GM19468 (cell line): Measurements from ENCODE around the gene MEDAG.

ENCODE experiments used
- ATAC-seq: cut with Tn5 transposase; IDR thresholded peaks from one replicate; pipeline ENCODE4 v1.9.1; 2021; ENCODE audit warnings: mild to moderate bottlenecking, moderate library complexity, moderate number of reproducible peaks; ENCODE audit not compliant: unreplicated experiment; ENCODE audit errors: extremely low read depth

The MEDAG gene

DNA sequence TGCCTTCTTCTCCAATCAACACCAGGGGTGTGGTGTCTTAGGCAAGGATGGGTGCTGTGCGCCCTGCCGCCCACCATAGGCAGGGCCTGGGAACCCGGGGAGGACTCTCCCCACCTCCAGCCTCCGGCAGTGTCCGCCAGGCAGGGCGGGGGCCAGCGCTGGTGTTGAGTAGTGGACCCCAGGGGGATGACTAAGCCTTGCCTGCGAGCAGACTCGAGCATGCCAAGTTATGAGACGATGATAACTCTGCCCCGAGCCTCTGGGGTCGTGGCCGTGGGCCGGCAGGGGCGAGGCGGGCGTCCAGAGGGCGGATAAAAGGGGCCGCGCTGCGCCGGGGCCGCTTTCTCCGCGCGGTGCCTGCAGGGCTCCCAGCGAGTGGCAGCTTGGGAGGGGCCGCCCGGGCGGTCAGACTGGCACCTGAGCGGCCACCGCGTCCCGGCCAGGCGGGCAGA is at the start of gene MEDAG:
TSS of gene MEDAG (plus strand) at position 340 of the 452 bp plus-strand sequence. CDS start 245 bp downstream, outside the sequence.
- no peak for ATAC-seq

DNA sequence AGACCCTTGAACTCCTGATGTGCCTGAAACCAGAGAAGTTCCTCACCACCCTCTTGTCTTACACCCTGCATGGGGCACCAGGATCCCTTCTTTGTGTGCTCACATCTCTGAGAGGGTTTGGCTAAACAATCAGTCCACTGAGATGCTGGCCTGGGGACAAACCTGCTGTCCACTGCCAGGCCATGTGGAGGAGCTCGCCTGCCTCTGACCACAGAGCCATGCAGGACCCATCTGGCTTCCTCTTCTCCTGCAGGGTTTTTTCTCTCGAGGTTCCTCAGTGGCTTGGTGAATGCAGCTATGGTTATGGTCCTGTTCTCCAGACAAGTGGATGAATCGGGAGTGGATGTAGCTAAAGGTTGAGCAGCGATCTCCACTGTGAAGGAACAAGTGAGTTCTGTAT is 49.1 kb upstream of the MEDAG start:
- ATAC-seq: no peak

DNA sequence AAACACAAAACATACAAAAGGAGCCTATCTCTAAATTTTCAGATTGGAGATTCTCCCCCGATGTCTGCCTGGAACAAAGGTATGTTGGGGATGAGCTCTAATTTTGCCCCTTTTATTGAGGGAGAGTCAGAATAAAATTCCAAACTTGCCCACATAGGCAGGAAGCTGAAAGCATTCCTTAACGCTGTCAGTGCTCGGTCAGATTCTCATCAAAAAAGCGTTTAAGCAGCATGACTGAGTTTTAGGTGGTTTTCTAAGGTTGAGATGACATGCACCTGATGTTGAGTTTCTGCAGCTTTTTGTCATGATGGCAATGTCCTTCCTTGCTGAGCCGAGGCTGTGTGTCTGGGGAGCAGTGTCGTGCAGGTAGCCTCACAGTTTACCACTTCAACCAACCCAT is 48.4 kb upstream of the MEDAG start:
- ATAC-seq: no peak

DNA sequence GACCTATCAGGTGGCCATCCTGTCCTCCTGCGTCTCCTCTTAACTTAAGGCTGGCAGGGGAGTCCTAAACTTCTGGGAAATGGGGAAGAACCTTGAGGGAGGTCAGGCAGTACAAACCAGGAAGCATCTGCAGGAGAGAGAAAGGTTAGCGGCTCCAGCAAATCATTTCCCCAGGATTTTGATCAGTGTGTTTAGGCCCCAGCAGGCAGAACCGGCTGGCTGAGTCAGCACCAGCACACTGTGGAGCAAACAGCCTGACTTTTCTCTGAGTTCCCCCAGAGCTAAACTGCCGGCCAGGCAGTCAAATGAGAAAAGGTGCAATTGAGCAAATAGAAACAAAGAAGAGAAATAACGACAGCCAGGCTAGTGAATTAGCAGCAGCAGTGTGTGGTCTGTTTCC is 46.7 kb upstream of the MEDAG start:
- ATAC-seq: no peak

DNA sequence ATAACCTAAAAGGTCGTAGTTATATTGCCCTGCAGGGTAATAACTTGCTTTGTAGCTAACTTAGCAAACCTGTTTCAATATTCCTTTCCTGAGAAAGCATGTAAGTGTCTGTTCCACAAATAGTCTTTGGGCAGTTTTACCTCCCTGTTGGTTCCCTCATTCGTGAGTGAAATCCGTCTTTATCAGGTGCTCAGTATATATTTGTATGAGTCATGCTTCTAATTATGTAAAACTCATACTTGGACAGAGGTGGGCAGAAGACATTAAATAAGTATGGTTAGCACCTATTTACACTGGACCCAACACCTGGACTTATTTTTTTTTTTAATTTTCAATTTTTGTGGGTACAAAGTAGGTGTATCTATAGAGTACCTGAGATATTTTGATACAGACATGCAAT is 44.9 kb upstream of the MEDAG start:
- ATAC-seq: no peak

DNA sequence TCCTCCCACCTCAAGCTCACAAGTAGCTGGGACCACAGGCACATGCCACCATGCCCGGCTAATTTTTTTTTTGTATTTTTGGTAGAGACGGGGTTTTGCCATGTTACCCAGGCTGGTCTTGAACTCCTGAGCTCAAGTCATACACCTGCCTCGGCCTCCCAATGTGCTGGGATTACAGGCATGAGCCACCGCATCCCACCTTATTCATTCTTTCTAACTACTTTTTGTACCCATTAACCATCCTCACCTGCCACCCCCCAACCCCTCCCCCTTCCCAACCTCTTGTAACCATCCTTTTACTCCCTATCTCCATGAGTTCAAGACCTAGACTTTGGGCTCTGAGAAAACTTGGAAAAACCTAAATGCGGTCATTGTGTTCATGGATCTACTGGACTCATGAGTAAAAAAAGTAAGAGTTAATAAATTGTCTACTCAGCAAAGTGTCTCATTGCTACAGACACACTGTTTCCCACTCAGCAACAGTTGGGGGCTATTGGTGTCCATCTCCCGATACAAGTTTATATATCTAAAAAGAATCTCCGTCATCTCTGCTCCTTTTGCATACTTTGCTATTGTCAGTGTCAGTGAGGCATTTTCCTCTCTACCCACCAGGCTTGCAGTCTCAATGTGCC is 44.1 kb upstream of the MEDAG start:
- ATAC-seq: no peak

DNA sequence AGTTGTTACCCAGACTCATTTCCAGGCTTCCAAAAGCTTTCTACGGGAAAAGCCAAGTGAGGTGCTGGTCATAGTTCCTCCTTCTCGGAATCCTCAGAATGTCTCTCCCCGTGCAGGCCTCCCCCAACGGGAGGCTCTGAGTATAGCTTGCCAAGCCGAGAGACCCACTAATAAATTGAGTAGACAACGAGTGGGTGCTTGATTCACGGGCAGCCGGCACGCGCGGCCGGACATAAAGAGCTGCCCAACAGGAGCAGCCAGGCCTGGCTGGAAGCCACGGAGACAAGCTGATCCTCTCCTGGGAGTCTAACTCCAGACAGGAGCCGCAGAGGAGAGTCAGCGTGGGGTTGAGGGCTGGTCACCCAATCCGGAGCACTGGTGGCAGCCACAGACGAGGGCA is 43.4 kb upstream of the MEDAG start:
- ATAC-seq: no peak

DNA sequence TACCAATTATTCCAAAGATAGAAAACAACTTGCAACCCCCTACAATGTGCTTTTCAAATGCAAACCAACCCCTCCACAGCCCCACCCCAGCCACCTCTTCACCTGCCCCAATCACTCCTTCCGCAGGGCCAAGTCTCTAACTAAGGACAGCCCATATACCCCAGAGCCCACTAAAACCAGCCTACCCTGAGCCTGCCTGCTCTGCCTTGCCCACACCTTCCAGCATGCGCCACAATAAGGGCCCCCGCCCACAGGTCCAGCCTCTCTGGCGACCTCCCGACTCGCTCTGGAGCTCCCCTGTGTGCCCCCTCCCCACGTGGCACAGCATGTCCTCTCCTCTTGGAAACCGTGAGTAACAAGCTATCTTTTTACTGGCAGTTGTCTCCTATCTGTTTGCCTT is 42.8 kb upstream of the MEDAG start:
- ATAC-seq: no peak

DNA sequence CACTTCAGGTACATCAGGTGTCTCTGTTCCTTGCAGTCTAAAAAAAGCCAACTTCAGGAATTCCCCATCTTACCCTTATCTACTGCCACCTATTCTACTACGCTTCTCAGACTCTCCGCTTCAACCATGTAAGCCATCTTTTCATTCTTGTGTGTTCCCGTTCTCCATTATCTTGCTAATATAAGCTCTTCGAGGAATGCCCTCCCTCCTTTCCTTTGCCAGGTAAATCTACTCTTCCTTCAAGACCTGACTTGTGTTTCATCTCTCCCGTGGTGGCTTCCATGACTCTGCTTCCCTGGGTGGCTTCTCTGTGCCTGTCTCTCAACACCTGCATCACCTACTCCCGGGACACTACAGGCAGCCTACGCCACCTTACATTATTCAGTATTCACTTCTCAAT is 42.3 kb upstream of the MEDAG start:
- no peak for ATAC-seq

DNA sequence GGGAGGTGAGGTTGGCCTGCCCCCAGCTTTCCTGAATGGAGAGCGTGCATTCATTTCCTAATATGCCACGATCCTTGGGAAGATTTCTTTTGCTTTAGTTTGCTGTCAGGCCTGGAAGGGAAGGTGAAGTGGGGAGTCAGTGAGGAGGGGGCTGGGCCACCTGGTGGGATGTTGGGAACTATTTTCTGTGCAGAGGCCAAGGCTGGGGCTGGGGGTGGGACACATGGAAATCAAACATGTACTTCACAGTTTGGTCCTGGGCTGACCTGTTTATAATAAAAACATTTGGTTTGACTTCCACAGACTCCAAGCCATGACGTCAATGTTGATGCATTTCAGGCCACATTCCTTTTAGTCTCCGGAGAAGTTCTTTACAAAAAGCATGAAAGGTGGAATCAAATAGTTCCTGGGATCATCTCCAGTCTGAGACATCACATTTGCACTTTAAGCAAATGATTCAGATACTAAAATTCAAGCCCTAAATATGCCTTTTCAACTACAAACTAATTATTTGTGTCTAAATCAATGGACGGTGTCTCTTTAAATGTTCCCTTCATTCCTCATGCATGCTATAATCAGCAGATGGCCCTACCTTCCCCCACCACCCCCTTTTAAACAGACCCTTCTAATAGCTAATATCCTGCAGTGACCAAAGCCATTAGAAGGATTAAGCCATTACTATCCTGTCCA is 41.5 kb upstream of the MEDAG start:
- ATAC-seq: no peak

DNA sequence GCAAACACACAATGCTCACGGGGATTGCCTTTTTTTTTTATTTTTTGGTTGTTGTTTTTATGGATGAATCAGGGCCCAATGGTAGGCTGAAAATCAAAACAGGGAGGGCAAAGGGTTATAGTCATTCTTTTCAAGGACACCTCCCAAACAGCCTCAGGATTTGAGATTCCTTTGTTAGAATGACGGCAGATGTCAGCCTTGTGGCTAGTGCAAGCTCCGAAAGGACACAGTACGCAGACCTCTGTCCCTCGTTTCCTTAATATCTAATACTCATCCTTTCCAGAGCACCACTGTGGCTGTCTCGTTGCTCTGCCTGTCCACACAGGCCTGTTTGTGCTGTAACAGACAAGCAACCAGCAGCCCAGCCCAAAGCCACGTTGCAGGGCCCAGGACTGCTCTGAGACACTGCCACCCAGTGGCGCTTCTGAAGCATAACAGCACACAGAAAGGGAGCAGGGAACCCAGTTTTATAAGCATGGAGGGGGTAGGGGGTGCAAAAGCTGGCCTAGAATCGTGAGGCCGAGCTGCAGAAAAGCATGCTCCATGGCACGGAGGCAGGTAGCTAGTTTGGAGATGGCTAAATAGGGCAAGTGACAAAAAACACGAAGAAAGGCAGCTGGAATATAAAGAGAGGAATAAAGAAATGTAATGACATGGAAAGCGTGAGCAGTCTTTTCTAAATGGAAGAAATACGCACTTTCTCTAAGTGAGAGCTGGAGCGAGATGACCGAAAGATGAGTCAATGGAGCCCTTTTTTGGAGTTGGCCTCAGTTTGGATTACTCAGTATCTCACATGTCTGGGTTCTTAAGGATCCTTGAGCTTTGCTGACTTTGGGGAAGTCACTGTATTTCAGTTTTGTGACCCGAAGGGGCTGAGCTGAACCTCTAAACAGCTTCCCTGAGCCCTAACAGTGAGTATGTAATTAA is 40.7 kb upstream of the MEDAG start:
- no peak for ATAC-seq

DNA sequence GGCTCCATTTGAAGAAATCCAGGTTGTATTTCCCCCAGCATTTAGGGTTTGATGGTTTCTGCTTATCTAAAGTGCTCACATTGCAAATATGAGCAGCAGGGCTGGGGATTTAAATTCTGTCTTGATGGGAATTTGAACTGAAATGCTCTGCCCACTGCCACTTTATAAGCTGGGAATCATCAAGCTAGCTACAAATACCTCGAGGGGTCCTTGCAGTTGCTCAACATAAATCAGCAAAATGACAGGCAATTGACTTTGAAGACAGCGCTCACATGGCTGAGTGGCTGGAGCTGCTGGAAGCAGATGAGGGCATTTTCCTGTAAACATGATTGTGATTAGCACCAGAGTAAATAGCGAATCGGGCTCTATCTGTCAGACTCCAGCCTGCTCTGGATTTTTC is 39.4 kb upstream of the MEDAG start:
- no peak for ATAC-seq

DNA sequence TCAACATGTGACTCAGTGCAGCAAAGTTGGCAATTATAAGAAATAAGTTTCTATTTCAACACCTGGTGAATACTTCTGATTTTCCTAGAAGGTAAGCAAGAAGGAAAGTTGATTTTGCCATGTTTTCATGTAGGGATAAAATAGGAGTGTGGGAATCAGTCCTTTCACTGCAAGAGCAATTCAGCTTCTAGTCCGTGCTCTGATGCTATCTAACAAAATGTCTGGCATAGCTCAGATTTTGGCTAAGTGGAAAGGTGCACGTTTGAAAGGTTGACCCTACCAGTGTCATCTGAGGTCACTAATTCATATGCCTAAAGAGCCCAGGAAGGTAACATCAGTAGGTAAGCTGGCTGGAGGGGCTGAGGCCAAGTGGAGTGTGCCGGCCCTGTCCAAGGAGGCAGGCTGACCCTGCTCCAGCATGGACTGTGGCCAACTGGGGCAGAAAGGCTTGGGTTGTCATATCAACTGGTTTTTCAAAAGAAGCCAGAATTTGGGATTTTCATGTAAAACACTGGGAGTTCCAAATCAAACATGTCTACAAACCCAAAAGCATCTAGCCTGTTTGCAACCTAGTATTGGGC is 38.9 kb upstream of the MEDAG start:
- ATAC-seq: no peak

DNA sequence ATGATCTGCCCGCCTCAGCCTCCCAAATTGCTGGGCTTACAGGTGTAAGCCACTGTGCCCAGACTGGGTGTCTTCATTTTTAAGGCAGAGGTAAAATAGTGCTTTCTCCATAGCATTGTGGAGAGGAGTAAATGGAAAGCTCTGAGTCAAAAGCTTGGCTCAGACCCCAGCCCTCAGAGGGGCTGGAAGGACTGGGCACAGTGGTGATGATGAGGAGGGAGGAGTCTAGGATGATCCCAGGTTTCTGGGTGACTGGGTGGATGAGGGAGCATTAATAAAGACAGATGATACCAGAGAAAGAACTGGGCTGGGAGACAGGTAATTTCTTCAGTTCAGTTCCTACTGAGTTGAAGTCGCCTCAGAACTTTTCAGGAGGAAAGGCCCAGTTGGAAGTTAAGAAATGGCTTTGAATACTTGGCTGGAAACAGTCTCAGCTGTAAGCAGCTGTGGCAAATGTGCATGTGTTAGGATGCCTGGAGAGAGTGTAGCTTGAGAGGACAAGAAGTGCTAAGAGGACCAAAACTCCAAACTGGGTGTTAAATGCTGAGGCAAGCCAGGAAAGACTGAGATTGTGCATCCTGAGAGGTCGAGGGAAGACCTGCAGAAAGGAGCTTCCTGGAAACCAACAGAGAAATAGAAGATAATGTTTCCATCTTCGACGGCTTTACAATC is 37.1 kb upstream of the MEDAG start:
- ATAC-seq: no peak

DNA sequence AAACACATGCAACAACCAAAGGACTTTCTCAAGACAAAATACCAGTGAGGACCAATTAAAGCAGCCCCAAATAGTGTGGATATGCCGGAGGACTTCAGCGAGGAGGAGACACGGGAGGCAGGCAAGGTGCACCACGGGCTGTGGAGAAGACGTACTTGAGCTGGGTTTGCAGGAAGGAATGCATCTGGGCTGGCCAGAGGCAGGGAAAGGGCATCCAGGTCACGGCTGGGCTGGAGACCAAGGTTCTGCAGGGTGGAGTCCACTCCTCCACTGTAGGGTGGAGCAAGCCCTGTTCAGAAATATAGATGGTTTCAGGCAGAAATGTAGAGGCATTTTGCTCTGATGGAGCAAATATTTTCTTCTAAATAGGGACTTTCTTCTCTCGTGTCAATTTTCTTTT is 36.6 kb upstream of the MEDAG start:
- no peak for ATAC-seq

DNA sequence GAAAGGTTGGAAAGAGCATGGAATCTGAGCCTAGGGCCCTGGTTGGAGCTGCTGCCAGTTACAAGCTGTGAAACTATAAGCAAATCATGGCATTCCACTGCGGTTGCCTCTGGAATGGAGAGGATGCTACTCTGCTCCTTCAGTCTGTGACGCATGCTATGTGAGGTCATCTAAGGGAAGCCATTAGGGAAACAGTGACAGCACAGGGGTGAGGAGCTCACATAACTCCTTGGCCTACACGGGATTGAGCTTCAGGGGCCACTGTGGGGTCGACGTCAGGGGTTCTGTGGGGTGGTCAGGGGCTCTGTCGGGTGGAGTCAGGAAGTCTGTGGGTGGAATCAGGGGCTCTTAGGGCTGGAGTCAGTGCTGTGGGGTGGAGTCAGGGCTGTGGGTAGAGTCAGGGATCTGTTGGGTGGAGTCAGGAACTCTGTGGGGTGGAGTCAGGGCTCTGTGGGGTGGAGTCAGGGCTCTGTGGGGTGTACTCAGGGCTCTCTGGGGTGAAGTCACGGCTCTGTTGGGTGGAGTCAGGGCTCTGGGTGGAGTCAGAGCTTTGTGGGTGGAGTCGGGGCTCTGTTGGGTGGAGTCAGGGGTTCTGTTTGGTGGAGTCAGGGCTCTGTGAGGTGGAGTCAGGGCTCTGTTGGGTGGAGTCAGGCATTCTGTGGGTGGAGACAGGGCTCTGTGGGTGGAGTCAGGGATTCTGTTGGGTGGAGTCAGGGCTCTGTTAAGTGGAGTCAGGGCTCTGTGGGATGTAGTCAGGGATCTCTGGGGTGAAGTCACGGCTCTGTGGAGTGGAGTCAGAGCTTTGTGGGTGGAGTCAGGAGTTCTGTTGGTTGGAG is 35.8 kb upstream of the MEDAG start:
- no peak for ATAC-seq

DNA sequence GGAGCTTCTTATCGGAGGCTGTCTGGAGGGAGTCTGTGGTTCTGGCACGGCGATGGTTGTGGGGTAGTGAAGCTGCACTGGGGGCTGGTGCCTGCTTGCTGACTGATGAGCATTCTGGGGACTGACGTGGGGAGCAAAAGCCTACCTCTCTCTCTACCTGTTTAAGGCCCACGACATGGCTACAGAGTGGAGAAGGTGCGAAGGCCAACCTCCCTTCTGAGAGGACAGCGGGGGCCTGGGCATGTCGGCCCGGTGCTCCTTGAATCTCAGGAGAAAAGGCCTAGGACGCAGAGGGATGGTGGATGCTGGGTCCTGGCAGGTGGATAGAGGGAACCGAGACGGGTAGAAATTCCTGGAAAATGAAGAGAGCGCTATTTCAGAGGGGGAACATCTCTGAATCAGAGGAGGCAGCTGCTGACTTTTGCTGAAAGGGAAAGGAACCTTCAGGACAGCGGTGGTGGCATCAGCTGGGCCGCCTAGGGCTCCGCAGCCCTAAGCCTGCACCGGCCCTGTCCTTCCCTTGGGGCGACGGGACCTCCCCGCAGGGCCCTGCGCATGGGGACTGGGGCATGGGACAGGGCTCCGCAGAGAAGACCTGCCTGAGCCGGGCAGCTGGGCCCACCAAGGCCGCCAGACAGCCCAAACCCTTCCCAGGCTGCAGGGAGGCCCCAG is 35.0 kb upstream of the MEDAG start:
- no peak for ATAC-seq

DNA sequence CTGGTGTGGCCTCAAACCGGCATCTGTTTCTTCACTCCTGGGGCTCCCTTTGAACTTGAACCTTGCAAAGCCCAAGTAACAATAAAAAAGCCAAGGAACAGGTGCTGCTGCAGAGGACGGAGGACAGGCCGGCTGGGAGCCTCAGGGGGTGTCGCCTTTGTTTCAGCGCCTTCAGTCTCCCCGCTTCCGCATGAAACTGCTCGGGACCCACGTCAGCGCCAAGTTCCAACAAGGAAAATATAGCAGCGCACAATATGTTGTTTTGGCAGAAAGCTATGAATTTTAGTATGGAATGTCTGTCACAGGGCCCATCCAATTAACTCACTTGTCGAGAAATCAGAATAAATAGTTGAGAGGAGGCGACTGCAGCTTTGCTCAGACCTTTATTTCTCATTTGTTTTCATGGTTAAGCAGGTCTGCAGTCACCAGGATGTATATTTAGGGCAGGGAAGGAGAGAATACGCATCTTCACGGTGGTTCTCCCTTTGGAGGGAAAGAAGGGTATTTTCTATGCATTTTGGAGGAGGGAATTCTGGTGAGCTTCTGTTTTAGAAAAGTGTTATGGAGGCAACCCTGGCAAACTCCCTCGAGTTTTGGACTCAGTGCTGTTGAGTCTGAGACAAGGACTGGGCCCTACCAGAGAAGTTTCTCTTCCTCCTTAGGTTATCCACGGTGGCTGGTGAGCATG is 34.3 kb upstream of the MEDAG start:
- no peak for ATAC-seq
